ENCODE results near the gene URI1.
"Not testable (repeated sequence)": the region's sequence is repeated elsewhere in the genome, so short reads cannot be mapped to it uniquely, and the experiment has no call there.

The URI1 gene, protein sequence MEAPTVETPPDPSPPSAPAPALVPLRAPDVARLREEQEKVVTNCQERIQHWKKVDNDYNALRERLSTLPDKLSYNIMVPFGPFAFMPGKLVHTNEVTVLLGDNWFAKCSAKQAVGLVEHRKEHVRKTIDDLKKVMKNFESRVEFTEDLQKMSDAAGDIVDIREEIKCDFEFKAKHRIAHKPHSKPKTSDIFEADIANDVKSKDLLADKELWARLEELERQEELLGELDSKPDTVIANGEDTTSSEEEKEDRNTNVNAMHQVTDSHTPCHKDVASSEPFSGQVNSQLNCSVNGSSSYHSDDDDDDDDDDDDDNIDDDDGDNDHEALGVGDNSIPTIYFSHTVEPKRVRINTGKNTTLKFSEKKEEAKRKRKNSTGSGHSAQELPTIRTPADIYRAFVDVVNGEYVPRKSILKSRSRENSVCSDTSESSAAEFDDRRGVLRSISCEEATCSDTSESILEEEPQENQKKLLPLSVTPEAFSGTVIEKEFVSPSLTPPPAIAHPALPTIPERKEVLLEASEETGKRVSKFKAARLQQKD

DNA sequence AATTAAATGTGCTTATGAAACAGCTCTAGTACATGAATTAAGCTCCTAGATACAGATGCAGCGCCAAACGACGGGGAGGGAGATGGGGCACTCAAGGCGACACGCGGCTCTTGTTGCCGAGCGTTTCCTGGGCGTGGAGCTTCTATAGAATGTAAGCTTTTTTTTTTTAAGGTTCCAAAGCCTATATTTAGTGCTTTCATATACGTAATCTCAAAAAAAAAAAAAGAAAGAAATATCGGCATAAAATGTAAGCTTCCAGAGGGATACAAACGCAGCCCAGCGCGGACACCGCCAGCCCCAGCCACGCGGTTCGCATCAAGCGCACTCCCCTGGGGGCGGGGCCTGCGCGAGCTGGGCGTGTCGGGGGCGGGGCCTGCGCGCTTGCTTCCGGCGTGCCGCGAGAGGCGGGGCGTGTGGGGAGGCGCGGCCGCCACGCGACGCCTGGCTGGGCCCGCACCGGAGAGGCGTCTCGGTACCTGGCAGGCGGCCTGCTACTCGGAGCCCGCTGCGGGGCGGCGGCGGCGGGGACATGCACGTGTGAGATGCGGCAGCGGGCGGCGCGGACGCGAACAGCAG lies at the start of gene URI1:
Gene URI1 (plus strand): TSS at position 412 of the 576 bp plus-strand sequence. CDS start 309 bp downstream, outside the sequence.
- peak; percentile 57 for DNase-seq (ENCODE audit: low read depth, low spot score)

GRCh38 chr19:29893606-29894284 lies 48.3 kb upstream of the URI1 start:
- no peak for DNase-seq (ENCODE audit: low read depth, low spot score)

- DNase-seq (ENCODE audit: low read depth, low spot score): no peak
These were observed 45.2 kb upstream of the URI1 start for GRCh38 chr19:29896802-29897201.

GRCh38 chr19:29897466-29897865 lies 44.6 kb upstream of the URI1 start:
- DNase-seq (ENCODE audit: low read depth, low spot score): no peak

- DNase-seq (ENCODE audit: low read depth, low spot score): no peak
These were observed 38.0 kb upstream of the URI1 start for GRCh38 chr19:29904017-29904416.

- DNase-seq (ENCODE audit: low read depth, low spot score): no peak
These were observed 32.8 kb upstream of the URI1 start for GRCh38 chr19:29908963-29909944.

DNA sequence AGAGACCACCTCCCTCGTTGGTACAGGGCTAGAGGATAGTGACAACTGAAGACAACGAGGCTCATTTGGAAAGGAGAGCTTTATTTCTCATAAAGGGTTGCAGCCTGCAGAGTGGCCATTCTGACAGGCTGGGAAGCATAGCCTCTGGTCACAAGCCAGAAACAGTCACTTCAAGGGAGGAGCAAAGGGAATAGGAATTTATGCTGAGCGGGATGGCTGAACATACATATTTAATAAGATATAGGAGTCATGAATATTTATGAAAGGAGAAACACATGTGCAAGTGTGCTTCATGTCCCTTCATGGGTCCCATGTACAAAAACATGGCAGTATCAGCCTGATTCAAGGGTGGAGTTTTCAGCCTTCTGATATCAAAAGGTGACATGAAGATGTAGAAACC lies 27.1 kb upstream of the URI1 start:
- no peak for DNase-seq (ENCODE audit: low read depth, low spot score)

DNA sequence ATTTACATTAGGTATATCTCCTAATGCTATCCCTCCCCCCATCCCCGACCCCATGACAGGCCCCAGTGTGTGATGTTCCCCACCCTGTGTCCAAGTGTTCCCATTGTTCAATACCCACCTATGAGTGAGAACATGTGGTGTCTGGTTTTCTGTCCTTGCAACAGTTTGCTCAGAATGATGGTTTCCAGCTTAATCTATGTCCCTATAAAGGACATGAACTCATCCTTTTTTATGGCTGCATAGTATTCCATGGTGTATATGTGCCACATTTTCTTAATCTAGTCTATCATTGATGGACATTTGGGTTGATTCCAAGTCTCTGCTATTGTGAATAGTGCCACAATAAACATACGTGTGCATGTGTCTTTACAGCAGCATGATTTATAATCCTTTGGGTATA lies 26.2 kb upstream of the URI1 start:
- not testable (repeated sequence) for DNase-seq (ENCODE audit: low read depth, low spot score)

GRCh38 chr19:29917911-29918310 lies 24.1 kb upstream of the URI1 start:
- DNase-seq (ENCODE audit: low read depth, low spot score): no peak

GRCh38 chr19:29918891-29919290 lies 23.1 kb upstream of the URI1 start:
- DNase-seq (ENCODE audit: low read depth, low spot score): no peak

DNA sequence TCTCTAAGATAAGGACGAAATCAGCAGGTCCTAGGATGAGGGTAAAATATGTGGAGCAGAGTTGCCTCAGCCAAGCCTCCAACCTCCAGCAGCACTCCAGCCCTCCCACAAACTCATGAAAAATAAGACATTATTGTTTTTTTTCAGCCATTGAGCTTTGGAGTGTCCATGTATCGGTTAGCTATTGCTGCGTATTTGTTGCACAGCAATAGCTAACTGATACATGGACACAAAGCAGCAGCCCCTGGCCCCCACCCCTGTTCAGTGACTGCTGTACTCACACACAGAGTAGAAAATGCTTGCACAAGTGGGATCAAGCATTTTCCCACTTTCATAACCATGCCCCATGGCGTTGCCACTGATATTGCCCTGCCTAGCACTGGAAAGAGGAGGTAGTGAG lies 19.1 kb upstream of the URI1 start:
- no peak for DNase-seq (ENCODE audit: low read depth, low spot score)

- no peak for DNase-seq (ENCODE audit: low read depth, low spot score)
These were observed 18.4 kb upstream of the URI1 start for GRCh38 chr19:29923653-29924052.

DNA sequence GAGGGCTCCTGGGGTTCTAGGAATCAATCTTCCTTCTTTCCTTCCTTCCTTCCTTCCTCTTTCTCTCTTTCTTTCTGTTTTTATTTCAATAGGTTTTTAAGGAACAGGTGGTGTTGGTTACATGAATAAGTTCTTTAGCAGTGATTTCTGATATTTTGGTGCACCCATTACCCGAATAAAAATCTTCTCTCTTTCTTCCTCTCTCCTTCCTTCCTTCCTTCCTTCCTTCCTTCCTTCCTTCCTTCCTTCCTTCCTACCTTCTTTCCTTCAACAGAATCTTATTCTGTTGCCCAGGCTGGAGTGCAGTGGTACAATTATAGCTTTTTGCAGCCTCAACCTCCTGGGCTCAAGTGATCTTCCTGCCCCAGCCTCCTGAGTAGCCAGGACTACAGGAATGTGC lies 16.0 kb upstream of the URI1 start:
- no peak for DNase-seq (ENCODE audit: low read depth, low spot score)

DNA sequence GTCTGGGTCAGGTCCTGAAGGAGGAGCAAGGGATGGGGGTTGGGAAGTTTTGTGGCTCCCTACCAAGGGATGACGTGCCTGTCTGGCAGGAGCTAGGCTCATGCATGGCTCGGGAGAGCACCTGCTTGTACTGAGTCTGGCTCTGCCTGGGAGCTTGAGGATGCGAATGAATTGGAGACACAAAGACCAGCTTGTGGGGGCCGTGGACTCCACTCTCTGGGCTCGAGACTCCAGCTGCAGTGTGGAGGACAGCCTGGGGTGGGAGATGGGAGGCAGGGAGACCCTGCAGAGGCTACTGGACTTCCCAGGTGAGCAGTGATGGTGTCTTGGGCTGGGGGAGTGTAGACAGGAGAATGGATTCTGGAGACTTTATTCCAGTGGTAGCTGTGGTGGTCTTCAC lies 15.2 kb upstream of the URI1 start:
- no peak for DNase-seq (ENCODE audit: low read depth, low spot score)

- no peak for DNase-seq (ENCODE audit: low read depth, low spot score)
These were observed 14.0 kb upstream of the URI1 start for GRCh38 chr19:29927944-29928625.

- DNase-seq (ENCODE audit: low read depth, low spot score): no peak
These were observed 13.2 kb upstream of the URI1 start for GRCh38 chr19:29928831-29929230.

DNA sequence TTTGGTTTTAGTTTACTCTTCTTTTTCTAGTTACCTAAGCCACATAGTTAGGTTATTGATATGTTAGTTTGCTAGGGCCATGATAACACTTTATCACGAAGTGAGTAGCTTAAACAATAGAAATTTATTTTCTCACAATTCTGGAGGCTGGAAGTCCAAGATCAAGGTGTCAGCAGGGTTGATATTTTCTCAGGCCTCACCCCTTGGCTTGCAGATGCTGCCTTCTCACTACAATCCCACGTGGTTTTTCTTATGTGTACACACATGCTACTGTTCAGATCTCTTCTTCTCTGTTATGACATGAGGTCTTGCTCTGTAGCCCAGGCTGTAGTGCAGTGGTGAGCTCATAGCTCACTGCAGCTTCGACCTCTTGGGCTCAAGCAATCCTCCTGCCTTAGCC lies 7.8 kb upstream of the URI1 start:
- no peak for DNase-seq (ENCODE audit: low read depth, low spot score)

DNA sequence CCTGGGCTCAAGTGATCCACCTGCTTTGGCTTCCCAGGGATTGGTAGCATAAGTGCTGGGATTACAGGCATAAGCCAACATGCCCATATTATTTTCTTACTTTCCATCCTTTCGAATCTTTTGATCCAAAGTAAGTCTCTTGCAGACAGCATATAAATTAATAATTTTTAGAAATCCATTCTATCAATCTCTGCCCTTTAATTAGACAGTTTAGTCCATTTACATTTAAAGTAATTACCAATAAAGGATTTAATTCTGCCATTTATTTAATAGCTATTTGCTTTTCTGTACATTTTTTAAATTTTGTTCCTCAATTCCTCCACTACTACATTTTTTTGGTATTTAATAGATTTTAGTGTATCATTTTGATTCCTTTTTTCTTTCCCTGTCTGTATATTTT lies 7.3 kb upstream of the URI1 start:
- no peak for DNase-seq (ENCODE audit: low read depth, low spot score)

GRCh38 chr19:29936409-29936808 lies 5.6 kb upstream of the URI1 start:
- DNase-seq (ENCODE audit: low read depth, low spot score): no peak

DNA sequence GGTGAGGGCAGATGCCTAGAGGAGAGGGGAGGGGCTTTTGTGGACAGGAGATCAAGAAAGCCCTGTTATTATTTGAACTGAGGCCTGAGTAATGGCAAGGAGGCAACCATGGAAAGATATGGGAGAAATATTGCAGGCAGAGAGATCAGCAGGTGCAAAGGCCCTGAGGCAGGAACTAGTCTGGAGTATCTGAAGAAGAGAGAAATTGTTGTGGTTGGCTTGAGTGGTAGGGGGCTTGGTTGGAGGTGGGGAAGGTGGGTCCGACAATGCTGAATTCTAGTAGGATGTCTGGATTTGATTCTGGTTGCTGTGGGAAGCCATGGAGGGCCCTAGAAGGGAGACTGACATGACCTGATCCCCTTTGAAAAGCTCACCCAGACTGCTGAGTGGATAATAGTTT lies 2.4 kb upstream of the URI1 start:
- DNase-seq (ENCODE audit: low read depth, low spot score): no peak
